K562 (cell line): Measurements from ENCODE around the gene MAP3K20. TPM values are rescaled to one million over a fixed set of nuclear protein-coding genes. Genes with fewer than 3 reads are reported as not detected.
A peak's percentile ranks its signal among the peaks of the same experiment; 100 is the strongest.

ENCODE experiments used
- ATAC-seq: fragments of 200-7000 bp; cut with Tn5 transposase; 3 replicates; pipeline ENCODE4 v1.9.1; 2020; ENCODE audit warnings: moderate library complexity
- BruUV-seq: library from RNA; stranded (reverse); fragments of 400-500 nt; replicated peaks from 2 replicates; lab custom pipeline; 2021; lab: Mats Ljungman, UMichigan
- CTCF ChIA-PET: fragments of 300-600 bp; formaldehyde crosslinking; extraction: SDS; loops from one replicate; lab custom pipeline; 2021; ENCODE audit warnings: low intra/inter-chr PET ratio; lab: Yijun Ruan, JAX
- POLR2A ChIA-PET: fragments of 300-600, 350-650 bp; sonication (Branson Sonifier 250); formaldehyde crosslinking; extraction: SDS; loops from one replicate; lab custom pipeline; 2021; ENCODE audit warnings: antibody characterized with exemption, inconsistent platforms; lab: Yijun Ruan, JAX
- DNase-seq, 4 experiments: peaks; one replicate each; pipeline versions ENCODE4 v3.0.0 to v3.0.0-alpha.2; 2011 to 2018; ENCODE audit warnings: low spot score in 3 of 4, mixed read lengths in 3 of 4; ENCODE audit errors: extremely low read depth in 1 of 4
- FAIRE-seq: peaks from 2 replicates; lab custom pipeline; 2011; peaks lifted over from hg19 to GRCh38; lab: Jason Lieb, UNC
- H2AFZ ChIP-seq: 2 replicates; pipeline ENCODE4 v1.6.0; 2011; ENCODE audit warnings: low read depth, low read length, control low read depth, inconsistent platforms
- H3K27ac ChIP-seq: fragments of 200-600 bp; 3 replicates; pipeline ENCODE4 v1.8.0; 2011; ENCODE audit warnings: low read depth, mild to moderate bottlenecking, control low read depth, inconsistent platforms, low read length, moderate library complexity, mixed read lengths; ENCODE audit errors: extremely low read depth
- H3K27me3 ChIP-seq, 2 experiments: fragments of 300-600 bp in 1 of 2; 2 replicates in 1 of 2; 3 replicates in 1 of 2; pipeline versions ENCODE4 v1.6.0 to v1.8.0; 2011; ENCODE audit warnings: inconsistent platforms in 2 of 2, low read length in 2 of 2, mild to moderate bottlenecking in 1 of 2, mixed read lengths in 1 of 2, moderate library complexity in 1 of 2; ENCODE audit not compliant: control insufficient read depth in 2 of 2, insufficient read depth in 2 of 2
- H3K36me3 ChIP-seq: fragments of 300-600 bp; 3 replicates; pipeline ENCODE4 v1.8.0; 2011; ENCODE audit warnings: mild to moderate bottlenecking, low read length, inconsistent platforms; ENCODE audit not compliant: control insufficient read depth, insufficient read depth
- H3K4me1 ChIP-seq, 2 experiments: fragments of 200-600 bp in 1 of 2; replicated peaks in 1 of 2; 2 replicates in 1 of 2; 3 replicates in 1 of 2; pipeline versions ENCODE4 v1.5.1 to v1.8.0; 2011; ENCODE audit warnings: inconsistent platforms in 2 of 2, low read length in 2 of 2, mild to moderate bottlenecking in 1 of 2, mixed read lengths in 1 of 2, moderate library complexity in 1 of 2; ENCODE audit not compliant: control insufficient read depth in 2 of 2, insufficient read depth in 2 of 2
- H3K4me2 ChIP-seq: 2 replicates; pipeline ENCODE4 v1.6.1; 2011; ENCODE audit warnings: low read length, control low read depth, inconsistent platforms, mixed read lengths; ENCODE audit not compliant: insufficient read depth
- H3K4me3 ChIP-seq: fragments of 200-600 bp; sonication (generic), shearing (Covaris generic); 2 replicates; pipeline ENCODE4 v1.5.1; 2016; ENCODE audit warnings: control low read depth, inconsistent platforms
- H3K79me2 ChIP-seq: fragments of 200-600 bp; 3 replicates; pipeline ENCODE4 v1.8.0; 2011; ENCODE audit warnings: low read length, inconsistent platforms; ENCODE audit not compliant: control insufficient read depth, insufficient read depth
- H3K9ac ChIP-seq, 2 experiments: 2 replicates each; pipeline versions ENCODE4 v1.6.0 to v1.6.1; 2011; ENCODE audit warnings: low read depth in 2 of 2, low read length in 2 of 2, control low read depth in 1 of 2, inconsistent platforms in 1 of 2, mild to moderate bottlenecking in 1 of 2, mixed read lengths in 1 of 2; ENCODE audit not compliant: insufficient read depth in 1 of 2
- H3K9me1 ChIP-seq: one replicate; pipeline ENCODE4 v1.6.0; 2011; ENCODE audit warnings: inconsistent platforms, mild to moderate bottlenecking, low read length, moderate library complexity; ENCODE audit not compliant: control insufficient read depth, insufficient read depth
- H3K9me3 ChIP-seq: replicated peaks from 2 replicates; pipeline ENCODE4 v1.5.1; 2011; ENCODE audit warnings: low read depth, low read length, inconsistent platforms; ENCODE audit not compliant: control insufficient read depth, insufficient read depth
- H4K20me1 ChIP-seq: replicated peaks from 2 replicates; pipeline ENCODE4 v1.6.1; 2011; ENCODE audit warnings: low read length, inconsistent platforms, mixed read lengths; ENCODE audit not compliant: control insufficient read depth, insufficient read depth
- ARID1B ChIP-seq: fragments of 450-650 bp; IDR thresholded peaks from 2 replicates; pipeline ENCODE4 v1.6.1; 2016; ENCODE audit warnings: antibody characterized with exemption, mild to moderate bottlenecking, inconsistent platforms
- ELF1 ChIP-seq: fragments of 200-800 bp; sonication (Bioruptor generic); IDR thresholded peaks from 2 replicates; pipeline ENCODE4 v1.6.1; 2016; ENCODE audit warnings: missing genetic modification characterization, missing compliant biosample characterization
- KLF10 ChIP-seq: fragments of 250-450 bp; sonication (Bioruptor Pico); IDR thresholded peaks from 2 replicates; pipeline ENCODE4 v1.6.1; 2021; ENCODE audit warnings: matching md5 sums
- MTA3 ChIP-seq: fragments of 450-650 bp; formaldehyde crosslinking; IDR thresholded peaks from 2 replicates; pipeline ENCODE4 v1.6.1; 2017; ENCODE audit warnings: mild to moderate bottlenecking, borderline replicate concordance
- PCBP2 ChIP-seq: fragments of 200-400 bp; formaldehyde crosslinking; IDR thresholded peaks from 2 replicates; pipeline ENCODE4 v1.6.1; 2018; ENCODE audit warnings: low read length, low read depth, mild to moderate bottlenecking, moderate library complexity; ENCODE audit not compliant: poor library complexity, severe bottlenecking
- PKNOX1 ChIP-seq: fragments of 450-650 bp; IDR thresholded peaks from 2 replicates; pipeline ENCODE4 v1.6.1; 2016
- RBM39 ChIP-seq: fragments of 200-400 bp; formaldehyde crosslinking; optimal IDR thresholded peaks from 2 replicates; pipeline ENCODE3; 2018; ENCODE audit warnings: low read depth, low read length
- RCOR1 ChIP-seq, 2 experiments: IDR thresholded peaks; 2 replicates each; pipeline ENCODE4 v1.6.1; 2012; ENCODE audit warnings: low read depth in 2 of 2, low read length in 2 of 2, borderline replicate concordance in 1 of 2, improper control_type of control experiment in 1 of 2
- RFX5 ChIP-seq: IDR thresholded peaks from 2 replicates; pipeline ENCODE4 v1.6.1; 2011; ENCODE audit warnings: low read depth, mild to moderate bottlenecking, improper control_type of control experiment, low read length
- SAP30 ChIP-seq: fragments of 200-600 bp; sonication (generic); IDR thresholded peaks from 2 replicates; pipeline ENCODE4 v1.6.1; 2012; ENCODE audit warnings: borderline replicate concordance, low read depth, mild to moderate bottlenecking, moderate library complexity, low read length, control low read depth, inconsistent platforms; ENCODE audit not compliant: insufficient read depth, poor library complexity, severe bottlenecking
- TCF7 ChIP-seq: sonication (generic); IDR thresholded peaks from 2 replicates; pipeline ENCODE4 v1.6.1; 2016; ENCODE audit warnings: antibody characterized with exemption, borderline replicate concordance
- TFAM ChIP-seq: fragments of 250-450 bp; sonication (Bioruptor Pico); conservative IDR thresholded peaks from 2 replicates; pipeline ENCODE4 v1.5.0; 2021; ENCODE audit warnings: mild to moderate bottlenecking, moderate library complexity
- U2AF2 ChIP-seq: fragments of 200-400 bp; formaldehyde crosslinking; optimal IDR thresholded peaks from 2 replicates; pipeline ENCODE3; 2017; ENCODE audit warnings: low read depth, mild to moderate bottlenecking, low read length
- ZNF133 ChIP-seq: fragments of 250-450 bp; sonication (Bioruptor Pico); IDR thresholded peaks from 2 replicates; pipeline ENCODE4 v1.4.0; 2020; ENCODE audit warnings: mild to moderate bottlenecking
- ZNF444 ChIP-seq: fragments of 250-450 bp; sonication (Bioruptor Pico); IDR thresholded peaks from 2 replicates; pipeline ENCODE4 v1.4.0; 2020; ENCODE audit warnings: mild to moderate bottlenecking, moderate library complexity
- ZNF584 ChIP-seq: fragments of 200-800 bp; sonication (Bioruptor generic); IDR thresholded peaks from 2 replicates; pipeline ENCODE4 v1.6.1; 2016; ENCODE audit warnings: low read depth, mild to moderate bottlenecking, missing genetic modification characterization, missing compliant biosample characterization
- WGBS: fragments of 100-300 bp; shearing (Covaris generic); methylation state at CpG from one replicate; pipeline ENCODE4 v1.1.6; 2016; ENCODE audit warnings: low coverage, mixed read lengths; ENCODE audit not compliant: insufficient coverage; ENCODE audit errors: missing lambda C conversion rate; 5-methylcytosine and 5-hydroxymethylcytosine counted together
- in situ Hi-C: fragments of 300-500 bp; cut with MboI; formaldehyde crosslinking; loops from 4 replicates; pipeline ENCODE4 v1.15.0; 2018; ENCODE audit warnings: inconsistent platforms, mixed read lengths
- intact Hi-C: fragments of 100-400 bp; cut with micrococcal nuclease; formaldehyde crosslinking; loops from 2 replicates; pipeline ENCODE4 v1.14.2; 2022
- polyA plus RNA-seq, 8 experiments: library from polyadenylated mRNA; depleted of rRNA in 4 of 8; stranded (reverse) in 5 of 8; unstranded in 3 of 8; fragments of >200 nt; fragmentation: Nextera tagmentation in 2 of 8; fragmentation: Illumina TruSeq in 1 of 8; extraction: Ambion mirVana in 2 of 8; extraction: Trizol in 1 of 8; gene quantifications; 2 replicates each; pipeline versions ENCODE4 v1.2.1 to v1.2.3, GENCODE V29; 2011 to 2014; ENCODE audit warnings: inconsistent platforms in 1 of 8, missing spikeins in 1 of 8
- total RNA-seq, 7 experiments: library from RNA; depleted of rRNA in 6 of 7; stranded (reverse); fragments of >200 nt in 6 of 7; fragmentation: Illumina TruSeq in 2 of 7; extraction: Trizol in 2 of 7; gene quantifications; 2 replicates each; pipeline versions ENCODE4 v1.2.1 to v1.2.3, GENCODE V29; 2011 to 2021; ENCODE audit warnings: low replicate concordance in 1 of 7
- TF ChIP-seq, protein P1 (sequence below): fragments of 450-650 bp; formaldehyde crosslinking; IDR thresholded peaks from 2 replicates; pipeline ENCODE4 v1.4.0; 2022; ENCODE audit warnings: missing genetic modification characterization

The MAP3K20 gene
- total and polyA plus RNA-seq, 9 of the 15 experiments (the other 6 are each of a cell fraction or from before 2014, with no cell fraction given), result 9.8 to 34.2 (median 27.3) TPM

GRCh38 chr2:173278794-173279526 lies 203.3 kb downstream of the MAP3K20 start (continued):
- TF ChIP-seq, protein P1, sequence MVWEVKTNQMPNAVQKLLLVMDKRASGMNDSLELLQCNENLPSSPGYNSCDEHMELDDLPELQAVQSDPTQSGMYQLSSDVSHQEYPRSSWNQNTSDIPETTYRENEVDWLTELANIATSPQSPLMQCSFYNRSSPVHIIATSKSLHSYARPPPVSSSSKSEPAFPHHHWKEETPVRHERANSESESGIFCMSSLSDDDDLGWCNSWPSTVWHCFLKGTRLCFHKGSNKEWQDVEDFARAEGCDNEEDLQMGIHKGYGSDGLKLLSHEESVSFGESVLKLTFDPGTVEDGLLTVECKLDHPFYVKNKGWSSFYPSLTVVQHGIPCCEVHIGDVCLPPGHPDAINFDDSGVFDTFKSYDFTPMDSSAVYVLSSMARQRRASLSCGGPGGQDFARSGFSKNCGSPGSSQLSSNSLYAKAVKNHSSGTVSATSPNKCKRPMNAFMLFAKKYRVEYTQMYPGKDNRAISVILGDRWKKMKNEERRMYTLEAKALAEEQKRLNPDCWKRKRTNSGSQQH, result no peak
- no peak for TF ChIP-seq PCBP2
- TF ChIP-seq ELF1, result no peak
- TF ChIP-seq ZNF584 (CRISPR knock-in tag), result no peak
- TF ChIP-seq RBM39, result no peak
- TF ChIP-seq ZNF444, result no peak
- TF ChIP-seq, all 486 proteins: peak for 0

- intact Hi-C loops, result no loop called here
- in situ Hi-C loops, result no loop called here
- CTCF ChIA-PET, result no interaction called here
These were observed 203.9 kb downstream of the MAP3K20 start for GRCh38 chr2:173279527-173279868.

More at GRCh38 chr2:173279527-173279868, 203.9 kb downstream of the MAP3K20 start:
- TF ChIP-seq RCOR1 (IDR thresholded peaks at IDR 0.05; ENCODE audit: borderline replicate concordance in 1 of 2, low read depth in 2 of 2, low read length in 2 of 2) (no peak), U2AF2 (no peak), RFX5 (no peak), MTA3 (no peak), TFAM (CRISPR knock-in tag) (no peak), ARID1B (no peak), PKNOX1 (no peak), KLF10 (no peak), TCF7 (no peak), SAP30 (no peak), ZNF133 (CRISPR knock-in tag) (no peak)
- TF ChIP-seq, all 486 proteins: peak for 0
- no peaks in the 10 kb centered on the region for H3K36me3 ChIP-seq
- H3K9me3 ChIP-seq, result no peaks in the 10 kb centered on the region
- no peaks in the 10 kb centered on the region for H3K27me3 ChIP-seq
- no peak overlapping the region for H3K27ac ChIP-seq
- no peaks in the 10 kb centered on the region for H3K9me1 ChIP-seq
- peaks cover 0 to 4% of the 10 kb centered on the region in 2 experiments; a peak in 1 of 5 replicates for H3K4me1 ChIP-seq
- no peak for DNase-seq
- H3K79me2 ChIP-seq, result no peaks in the 10 kb centered on the region
- WGBS, result 8% methylated on average over 3 of the region's 3 CpGs
- no peak for FAIRE-seq
- H3K4me3 ChIP-seq, result no peak overlapping the region
- POLR2A ChIA-PET, result interaction anchor here (1.5 kb wide), 1 partner anchor 8 kb away, joined by 5 read pairs; no protein-coding TSS in a partner anchor
- no TSS peak for BruUV-seq
- H3K9ac ChIP-seq, result no peak overlapping the region
- no peaks in the 10 kb centered on the region for H4K20me1 ChIP-seq
- H2AFZ ChIP-seq, result peak overlapping the region; percentile 7; the same call in 1 of the 2 replicates
- H3K4me2 ChIP-seq, result no peak overlapping the region
- no peak for ATAC-seq
